Endothelial cell of umbilical vein (primary cell): Measurements from ENCODE around the gene PLXNB2. TPM values are rescaled to one million over a fixed set of nuclear protein-coding genes. Genes with fewer than 3 reads are reported as not detected.

Source experiments
- BruUV-seq: library from RNA; stranded (reverse); fragments of 400-500 nt; replicated peaks from 2 replicates; lab custom pipeline; 2021; lab: Mats Ljungman, UMichigan
- CTCF ChIA-PET: fragments of 300-600, 350-600 bp; sonication (Branson Sonifier 250); formaldehyde crosslinking; loops from one replicate; lab custom pipeline; 2021; ENCODE audit warnings: antibody characterized with exemption, inconsistent platforms; lab: Charles Lee
- POLR2A ChIA-PET: fragments of 300-600, 350-600 bp; sonication (Branson Sonifier 250); formaldehyde crosslinking; loops from one replicate; lab custom pipeline; 2021; ENCODE audit warnings: antibody characterized with exemption, inconsistent platforms; lab: Charles Lee
- DNase-seq: peaks from one replicate; pipeline ENCODE4 v3.0.0-alpha.2; 2011; ENCODE audit warnings: low read depth, low spot score
- FAIRE-seq: peaks from 2 replicates; lab custom pipeline; 2011; peaks lifted over from hg19 to GRCh38; lab: Jason Lieb, UNC
- H2AFZ ChIP-seq: 2 replicates; pipeline ENCODE4 v1.6.0; 2012; ENCODE audit warnings: low read depth, low read length, control low read depth, inconsistent platforms
- H3K27ac ChIP-seq: 2 replicates; pipeline ENCODE4 v1.5.1; 2011; ENCODE audit warnings: low read depth, mild to moderate bottlenecking, control low read depth, low read length, moderate library complexity; ENCODE audit not compliant: insufficient read depth
- H3K27me3 ChIP-seq, 2 experiments: 2 replicates each; pipeline versions ENCODE4 v1.6.0 to v1.6.1; 2011; ENCODE audit warnings: low read length in 2 of 2, mixed read lengths in 1 of 2; ENCODE audit not compliant: control insufficient read depth in 2 of 2, insufficient read depth in 2 of 2
- H3K36me3 ChIP-seq, 2 experiments: 2 replicates in 1 of 2; 3 replicates in 1 of 2; pipeline ENCODE4 v1.5.1; 2011; ENCODE audit warnings: low read length in 2 of 2, mild to moderate bottlenecking in 1 of 2, moderate library complexity in 1 of 2; ENCODE audit not compliant: control insufficient read depth in 2 of 2, insufficient read depth in 2 of 2; ENCODE audit errors: extremely low read depth in 1 of 2
- H3K4me1 ChIP-seq: 3 replicates; pipeline ENCODE4 v1.5.1; 2011; ENCODE audit warnings: mild to moderate bottlenecking, low read length; ENCODE audit not compliant: control insufficient read depth, insufficient read depth; ENCODE audit errors: extremely low read depth
- H3K4me2 ChIP-seq: 2 replicates; pipeline ENCODE4 v1.6.1; 2011; ENCODE audit warnings: low read length, control low read depth, mixed read lengths; ENCODE audit not compliant: insufficient read depth
- H3K4me3 ChIP-seq, 3 experiments: fragments of 200-600 bp in 1 of 3; sonication (generic), shearing (Covaris generic) in 1 of 3; replicated peaks in 1 of 3; 2 replicates each; pipeline ENCODE4 v1.5.1; 2011 to 2016; ENCODE audit warnings: control low read depth in 3 of 3, low read length in 3 of 3, mild to moderate bottlenecking in 2 of 3, inconsistent platforms in 1 of 3, low read depth in 1 of 3, moderate library complexity in 1 of 3; ENCODE audit not compliant: insufficient read depth in 1 of 3
- H3K79me2 ChIP-seq: 2 replicates; pipeline ENCODE4 v1.6.0; 2012; ENCODE audit warnings: low read length, inconsistent platforms; ENCODE audit not compliant: control insufficient read depth, insufficient read depth
- H3K9ac ChIP-seq: replicated peaks from 2 replicates; pipeline ENCODE3; 2011; ENCODE audit warnings: low read length, control low read depth; ENCODE audit not compliant: insufficient read depth; ENCODE audit errors: extremely low read depth
- H3K9me1 ChIP-seq: replicated peaks from 3 replicates; pipeline ENCODE4 v1.6.0; 2011; ENCODE audit warnings: mild to moderate bottlenecking, low read length; ENCODE audit not compliant: control insufficient read depth, insufficient read depth; ENCODE audit errors: extremely low read depth
- H3K9me3 ChIP-seq: replicated peaks from 2 replicates; pipeline ENCODE4 v1.5.1; 2012; ENCODE audit warnings: low read length, inconsistent platforms; ENCODE audit not compliant: control insufficient read depth, insufficient read depth
- H4K20me1 ChIP-seq: replicated peaks from 2 replicates; pipeline ENCODE3; 2011; ENCODE audit warnings: mild to moderate bottlenecking, low read length; ENCODE audit not compliant: control insufficient read depth, insufficient read depth; ENCODE audit errors: extremely low read depth
- EZH2 ChIP-seq: IDR thresholded peaks from 2 replicates; pipeline ENCODE4 v1.6.1; 2012; ENCODE audit warnings: borderline replicate concordance, low read depth, mild to moderate bottlenecking, moderate library complexity, low read length, inconsistent platforms; ENCODE audit not compliant: severe bottlenecking
- FOS ChIP-seq: IDR thresholded peaks from 2 replicates; pipeline ENCODE4 v1.6.1; 2011; ENCODE audit warnings: mild to moderate bottlenecking, low read length, moderate library complexity, borderline replicate concordance; ENCODE audit not compliant: insufficient read depth
- GATA2 ChIP-seq: IDR thresholded peaks from 2 replicates; pipeline ENCODE4 v1.7.0; 2011; ENCODE audit warnings: low read depth, mild to moderate bottlenecking, moderate library complexity, mixed read lengths, low read length; ENCODE audit not compliant: insufficient read length, insufficient read depth
- JUN ChIP-seq: IDR thresholded peaks from 2 replicates; pipeline ENCODE4 v1.6.1; 2011; ENCODE audit warnings: borderline replicate concordance, low read depth; ENCODE audit not compliant: insufficient read length, insufficient read depth
- MYC ChIP-seq: IDR thresholded peaks from one replicate; pipeline ENCODE4 v1.6.1; 2011; ENCODE audit warnings: mild to moderate bottlenecking, low read depth, low read length
- POLR2A ChIP-seq: IDR thresholded peaks from 2 replicates; pipeline ENCODE4 v1.6.1; 2012; ENCODE audit warnings: low read depth, mild to moderate bottlenecking, control low read depth, low read length
- POLR2AphosphoS5 ChIP-seq: IDR thresholded peaks from 2 replicates; pipeline ENCODE4 v1.6.1; 2012; ENCODE audit warnings: low read depth, mild to moderate bottlenecking, control low read depth, low read length, moderate library complexity; ENCODE audit not compliant: insufficient read depth
- dilution Hi-C: fragments of 300-500 bp; cut with MboI; formaldehyde crosslinking; loops from one replicate; pipeline ENCODE4 v1.15.0; 2019; ENCODE audit warnings: low sequenced_read_pairs; ENCODE audit not compliant: extremely low pct_ligation_motif_present
- intact Hi-C: fragments of 100-400 bp; cut with micrococcal nuclease; formaldehyde crosslinking; loops from one replicate; pipeline ENCODE4 v1.10.0; 2022
- polyA plus RNA-seq, 4 experiments: library from polyadenylated mRNA; depleted of rRNA in 3 of 4; stranded (reverse) in 3 of 4; unstranded in 1 of 4; fragments of >200 nt; gene quantifications; 2 replicates each; pipeline versions ENCODE4 v1.2.1 to v1.2.3, GENCODE V29; 2011 to 2012; ENCODE audit warnings: missing spikeins in 1 of 4
- total RNA-seq: library from RNA; stranded (reverse); gene quantifications from 2 replicates; pipeline ENCODE4 v1.2.3, GENCODE V29; 2021
- TF ChIP-seq, protein P1 (sequence below), 2 donors: IDR thresholded peaks; 1 replicate in 1 of 2; 2 replicates in 1 of 2; pipeline ENCODE4 v1.5.1; 2011; ENCODE audit warnings: low read length in 2 of 2, mild to moderate bottlenecking in 2 of 2, moderate library complexity in 2 of 2, control low read depth in 1 of 2, inconsistent platforms in 1 of 2, low read depth in 1 of 2; ENCODE audit not compliant: insufficient read depth in 1 of 2; ENCODE audit errors: extremely low read depth in 1 of 2
- TF ChIP-seq, protein P2 (sequence below): IDR thresholded peaks from 2 replicates; pipeline ENCODE4 v1.6.1; 2011; ENCODE audit not compliant: insufficient read depth, insufficient read length

Gene PLXNB2
- total and polyA plus RNA-seq, 2 donors (not counting 3 experiments of a cell fraction or from before 2014, with no cell fraction given), result 82.3 to 139 TPM

DNA sequence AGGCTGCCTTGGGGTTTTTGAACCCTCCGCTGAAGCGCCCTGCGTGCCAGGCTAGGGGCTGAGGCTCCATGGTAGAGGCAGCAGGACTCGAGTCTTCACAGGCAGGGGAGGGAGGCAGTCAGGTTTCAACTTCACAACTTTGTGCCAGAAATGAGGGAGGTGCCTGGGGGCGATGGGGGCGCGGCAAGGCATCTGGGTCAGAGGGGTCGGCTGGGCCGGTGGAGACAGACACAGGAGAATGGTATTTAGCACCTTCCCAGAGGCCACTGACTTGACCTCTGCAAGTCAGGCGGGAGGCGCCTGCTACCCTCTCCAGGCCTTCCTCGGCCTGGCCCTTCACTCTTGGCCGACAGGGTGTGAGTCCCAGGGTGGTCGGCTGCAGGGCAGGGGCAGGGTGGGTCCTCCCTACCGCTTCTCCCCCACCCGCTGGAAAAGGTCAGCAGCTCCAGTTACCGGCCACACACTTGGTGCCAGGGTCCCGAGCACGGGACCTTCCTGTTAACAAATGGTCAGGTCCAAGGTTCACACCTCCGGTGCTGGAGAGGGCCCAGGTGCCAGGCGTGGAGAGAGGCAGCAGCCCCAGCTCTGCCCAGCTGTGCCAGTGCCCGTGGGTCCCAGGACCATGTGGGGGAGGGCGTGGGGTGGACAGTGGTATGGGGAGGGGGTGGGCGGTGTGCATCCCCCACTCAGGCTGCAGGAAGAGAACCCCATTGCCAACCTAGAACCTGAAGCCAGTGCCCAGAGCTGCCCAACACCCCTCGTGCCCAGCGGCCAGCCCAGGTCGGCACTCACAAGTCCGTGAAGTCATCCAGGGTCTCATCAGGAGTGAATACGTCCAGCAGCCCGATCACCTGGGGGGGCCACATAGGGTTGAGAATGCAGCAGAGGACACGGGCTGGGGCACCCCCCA lies 49.7 kb downstream of the PLXNB2 start:
- DNase-seq, result no peak
- peaks cover 11% of the 10 kb centered on the region for H3K4me1 ChIP-seq
- dilution Hi-C loops, result no loop called here
- no peak overlapping the region for H3K9ac ChIP-seq
- no peak overlapping the region for H3K4me2 ChIP-seq
- no peak overlapping the region for H3K4me3 ChIP-seq
- intact Hi-C loops, result no loop called here
- H3K27ac ChIP-seq, result no peak overlapping the region
- TF ChIP-seq POLR2A (no peak), EZH2 (no peak), POLR2AphosphoS5 (no peak), JUN (no peak), MYC (no peak), FOS (no peak), GATA2 (no peak)
- TF ChIP-seq, protein P1, sequence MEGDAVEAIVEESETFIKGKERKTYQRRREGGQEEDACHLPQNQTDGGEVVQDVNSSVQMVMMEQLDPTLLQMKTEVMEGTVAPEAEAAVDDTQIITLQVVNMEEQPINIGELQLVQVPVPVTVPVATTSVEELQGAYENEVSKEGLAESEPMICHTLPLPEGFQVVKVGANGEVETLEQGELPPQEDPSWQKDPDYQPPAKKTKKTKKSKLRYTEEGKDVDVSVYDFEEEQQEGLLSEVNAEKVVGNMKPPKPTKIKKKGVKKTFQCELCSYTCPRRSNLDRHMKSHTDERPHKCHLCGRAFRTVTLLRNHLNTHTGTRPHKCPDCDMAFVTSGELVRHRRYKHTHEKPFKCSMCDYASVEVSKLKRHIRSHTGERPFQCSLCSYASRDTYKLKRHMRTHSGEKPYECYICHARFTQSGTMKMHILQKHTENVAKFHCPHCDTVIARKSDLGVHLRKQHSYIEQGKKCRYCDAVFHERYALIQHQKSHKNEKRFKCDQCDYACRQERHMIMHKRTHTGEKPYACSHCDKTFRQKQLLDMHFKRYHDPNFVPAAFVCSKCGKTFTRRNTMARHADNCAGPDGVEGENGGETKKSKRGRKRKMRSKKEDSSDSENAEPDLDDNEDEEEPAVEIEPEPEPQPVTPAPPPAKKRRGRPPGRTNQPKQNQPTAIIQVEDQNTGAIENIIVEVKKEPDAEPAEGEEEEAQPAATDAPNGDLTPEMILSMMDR (IDR thresholded peaks at IDR 0.05; ENCODE audit: extremely low read depth in 1 of 2, insufficient read depth in 1 of 2, low read depth in 1 of 2, low read length in 2 of 2), result no peak
- TF ChIP-seq, protein P2, sequence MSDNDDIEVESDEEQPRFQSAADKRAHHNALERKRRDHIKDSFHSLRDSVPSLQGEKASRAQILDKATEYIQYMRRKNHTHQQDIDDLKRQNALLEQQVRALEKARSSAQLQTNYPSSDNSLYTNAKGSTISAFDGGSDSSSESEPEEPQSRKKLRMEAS, result no peak
- CTCF ChIA-PET, result no interaction called here
- no peaks in the 10 kb centered on the region for H3K9me3 ChIP-seq
- BruUV-seq, result no TSS peak
- FAIRE-seq, result no peak
- no peaks in the 10 kb centered on the region for H3K9me1 ChIP-seq
- POLR2A ChIA-PET, result no interaction called here
- H3K36me3 ChIP-seq, result peaks cover 0 to 36% of the 10 kb centered on the region in 2 experiments
- no peaks in the 10 kb centered on the region for H3K27me3 ChIP-seq
- peaks cover 22% of the 10 kb centered on the region for H3K79me2 ChIP-seq
- H2AFZ ChIP-seq, result no peak overlapping the region
- no peaks in the 10 kb centered on the region for H4K20me1 ChIP-seq
